GM23338 (cell line): ENCODE results near the gene STIM2. TPM values are rescaled to one million over a fixed set of nuclear protein-coding genes. Genes with fewer than 3 reads are reported as not detected.

Source experiments
- ATAC-seq: fragments of 200-7000 bp; cut with Tn5 transposase; 3 replicates; pipeline ENCODE4 v1.9.1; 2020
- DNase-seq: peaks from one replicate; pipeline ENCODE4 v3.0.0-alpha.2; 2015; ENCODE audit warnings: low spot score
- H2AFZ ChIP-seq: fragments of 200-600 bp; sonication (generic); 2 replicates; pipeline ENCODE4 v1.8.0; 2016; ENCODE audit warnings: antibody characterized with exemption, mild to moderate bottlenecking, moderate library complexity
- H3F3A ChIP-seq: fragments of 200-600 bp; sonication (generic); replicated peaks from 2 replicates; pipeline ENCODE4 v1.8.0; 2017; ENCODE audit warnings: antibody characterized with exemption, mixed run types, low read depth
- H3K27ac ChIP-seq: fragments of 200-600 bp; sonication (generic); 2 replicates; pipeline ENCODE4 v1.6.1; 2016; ENCODE audit warnings: low read depth
- H3K27me3 ChIP-seq: fragments of 200-600 bp; sonication (generic); 2 replicates; pipeline ENCODE4 v1.8.0; 2016; ENCODE audit warnings: mild to moderate bottlenecking, mixed run types, moderate library complexity; ENCODE audit not compliant: insufficient read depth
- H3K36me3 ChIP-seq: fragments of 200-600 bp; sonication (generic); 2 replicates; pipeline ENCODE4 v1.8.0; 2016; ENCODE audit warnings: mild to moderate bottlenecking; ENCODE audit not compliant: insufficient read depth
- H3K4me1 ChIP-seq: fragments of 200-600 bp; sonication (generic); 2 replicates; pipeline ENCODE4 v1.8.0; 2016; ENCODE audit warnings: mild to moderate bottlenecking, moderate library complexity; ENCODE audit not compliant: insufficient read depth
- H3K4me2 ChIP-seq: fragments of 200-600 bp; sonication (generic); 2 replicates; pipeline ENCODE4 v1.7.1; 2017; ENCODE audit warnings: mixed run types
- H3K4me3 ChIP-seq: fragments of 200-600 bp; sonication (generic); 2 replicates; pipeline ENCODE4 v1.6.1; 2016; ENCODE audit warnings: mixed run types
- H3K79me2 ChIP-seq: fragments of 200-600 bp; sonication (generic); replicated peaks from 2 replicates; pipeline ENCODE4 v1.8.0; 2017; ENCODE audit warnings: mild to moderate bottlenecking; ENCODE audit not compliant: insufficient read depth
- H3K9me2 ChIP-seq: fragments of 200-600 bp; sonication (generic); 2 replicates; pipeline ENCODE4 v1.8.0; 2017; ENCODE audit not compliant: insufficient read depth
- H4K20me1 ChIP-seq: fragments of 200-600 bp; sonication (generic); replicated peaks from 2 replicates; pipeline ENCODE4 v1.8.0; 2017; ENCODE audit warnings: mild to moderate bottlenecking; ENCODE audit not compliant: insufficient read depth
- H3K27ac Mint-ChIP-seq: 2 replicates; pipeline ENCODE4 v1.8.0; 2020; ENCODE audit warnings: inconsistent platforms, mild to moderate bottlenecking, moderate library complexity, mixed read lengths
- H3K27me3 Mint-ChIP-seq: 3 replicates; pipeline ENCODE4 v1.8.0; 2022; ENCODE audit warnings: low read depth, mild to moderate bottlenecking, moderate library complexity, mixed read lengths, inconsistent platforms; ENCODE audit not compliant: insufficient read depth, poor library complexity
- H3K36me3 Mint-ChIP-seq: 3 replicates; pipeline ENCODE4 v1.8.0; 2021; ENCODE audit warnings: low read depth, mild to moderate bottlenecking, inconsistent platforms, moderate library complexity, mixed read lengths
- H3K4me1 Mint-ChIP-seq: 3 replicates; pipeline ENCODE4 v1.8.0; 2020; ENCODE audit warnings: mild to moderate bottlenecking, inconsistent platforms, mixed read lengths
- H3K4me3 Mint-ChIP-seq: 3 replicates; pipeline ENCODE4 v1.8.0; 2021; ENCODE audit warnings: moderate library complexity, mild to moderate bottlenecking, inconsistent platforms, mixed read lengths
- H3K9me3 Mint-ChIP-seq: 3 replicates; pipeline ENCODE4 v1.8.0; 2020; ENCODE audit warnings: moderate library complexity, mild to moderate bottlenecking, inconsistent platforms, mixed read lengths
- CTCF ChIP-seq, 2 experiments: fragments of 200-600 bp in 1 of 2; sonication (generic) in 1 of 2; conservative IDR thresholded peaks; 2 replicates each; pipeline versions ENCODE4 v1.5.1 to v1.6.1; 2016 to 2017; ENCODE audit warnings: antibody characterized with exemption in 2 of 2, low read depth in 2 of 2, mild to moderate bottlenecking in 2 of 2, moderate library complexity in 1 of 2
- EZH2phosphoT487 ChIP-seq: fragments of 200-600 bp; sonication (generic); IDR thresholded peaks from one replicate; pipeline ENCODE4 v1.8.1; 2018; ENCODE audit warnings: antibody characterized with exemption; ENCODE audit not compliant: unreplicated experiment
- JUNB ChIP-seq: IDR thresholded peaks from one replicate; pipeline ENCODE4 v1.6.1; 2016; ENCODE audit warnings: antibody characterized with exemption; ENCODE audit not compliant: unreplicated experiment
- NANOG ChIP-seq: IDR thresholded peaks from 2 replicates; pipeline ENCODE4 v1.6.1; 2016; ENCODE audit warnings: antibody characterized with exemption, borderline replicate concordance
- POLR2AphosphoS5 ChIP-seq: IDR thresholded peaks from 2 replicates; pipeline ENCODE4 v1.6.1; 2016; ENCODE audit warnings: antibody characterized with exemption, low read depth
- STAT1 ChIP-seq: IDR thresholded peaks from one replicate; pipeline ENCODE4 v1.6.1; 2016; ENCODE audit warnings: antibody characterized with exemption; ENCODE audit not compliant: unreplicated experiment
- ZNF114 ChIP-seq: fragments of 250-450 bp; sonication (Bioruptor Pico); IDR thresholded peaks from 2 replicates; pipeline ENCODE4 v1.5.0; 2020; ENCODE audit warnings: mild to moderate bottlenecking, moderate library complexity
- ZNF462 ChIP-seq: fragments of 250-450 bp; sonication (Bioruptor Pico); IDR thresholded peaks from 2 replicates; pipeline ENCODE4 v1.5.0; 2020; ENCODE audit warnings: mild to moderate bottlenecking, moderate library complexity
- polyA plus RNA-seq: library from polyadenylated mRNA; unstranded; fragments of >200 nt; fragmentation: Nextera tagmentation; extraction: Ambion mirVana; gene quantifications from 2 replicates; pipeline ENCODE4 v1.2.1, GENCODE V29; 2016
- total RNA-seq: library from RNA; depleted of rRNA; stranded (reverse); fragments of >200 nt; shearing (Covaris generic); gene quantifications from 2 replicates; pipeline ENCODE4 v1.2.3, GENCODE V29; 2014
- TF ChIP-seq, protein P1 (sequence below): IDR thresholded peaks from one replicate; pipeline ENCODE4 v1.6.1; 2018; ENCODE audit warnings: antibody characterized with exemption; ENCODE audit not compliant: unreplicated experiment

Gene STIM2
- total and polyA plus RNA-seq, 2 experiments from 2014 or later, result 13.1 to 17.8 TPM

DNA sequence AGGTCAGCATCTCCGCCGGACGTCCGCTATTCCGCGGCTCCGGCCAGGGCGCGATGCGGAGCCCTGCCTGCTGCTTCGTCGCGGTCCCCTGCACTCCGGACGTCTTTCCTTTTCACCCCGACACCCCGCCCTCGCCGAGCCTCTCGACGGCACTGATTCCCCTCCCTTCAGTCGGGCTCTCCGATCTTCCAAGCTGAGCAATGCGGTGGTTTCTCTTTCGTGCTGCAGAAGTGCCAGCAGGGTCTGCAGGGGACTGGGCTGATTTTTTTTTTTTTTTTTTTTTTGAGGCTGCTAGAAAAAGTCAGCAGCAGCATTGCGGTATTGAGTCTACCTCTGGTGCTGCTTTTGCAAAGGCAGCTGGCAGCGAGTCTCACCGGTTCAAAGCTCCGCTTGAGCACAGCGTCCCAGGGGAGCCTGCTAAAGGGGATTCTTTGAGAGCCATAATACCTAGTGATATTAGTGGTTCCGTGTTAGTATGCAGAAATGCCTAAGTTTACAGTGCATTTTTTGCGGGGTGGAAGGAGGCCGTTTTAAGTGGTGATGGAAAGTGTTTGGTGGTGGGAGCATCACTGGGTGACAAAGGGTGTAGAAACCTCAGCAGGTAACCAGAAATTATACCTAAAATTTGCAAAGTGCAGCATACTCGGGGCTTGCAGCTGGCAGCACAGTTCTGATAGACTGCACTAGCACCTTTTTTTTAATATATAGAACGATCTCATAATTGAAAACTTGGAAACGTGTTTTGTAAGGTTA, 969 bp downstream of the STIM2 start:
- H4K20me1 ChIP-seq, result peaks cover 17% of the 10 kb centered on the region
- no peak for TF ChIP-seq STAT1
- peak; percentile 26; the same call in 1 of the 2 replicates for TF ChIP-seq POLR2AphosphoS5
- H3K27ac ChIP-seq, result no peak overlapping the region
- Mint-ChIP-seq H3K9me3 (no peaks in the 10 kb centered on the region), H3K4me1 (peaks cover 61% of the 10 kb centered on the region), H3K27me3 (peaks cover 6% of the 10 kb centered on the region), H3K36me3 (no peaks in the 10 kb centered on the region; the same call in 2 of the 3 replicates), H3K27ac (peak overlapping the region; percentile 81; the same call in 1 of the 2 replicates), H3K4me3 (peak overlapping the region; percentile 87)
- no peaks in the 10 kb centered on the region for H3K36me3 ChIP-seq
- peaks cover 20% of the 10 kb centered on the region for H3K27me3 ChIP-seq
- H3K4me3 ChIP-seq, result peak overlapping the region; percentile 88
- H3K4me1 ChIP-seq, result peaks cover 46% of the 10 kb centered on the region
- H3K9me2 ChIP-seq, result no peaks in the 10 kb centered on the region
- H2AFZ ChIP-seq, result no peak overlapping the region
- ATAC-seq, result peak; percentile 19
- peak overlapping the region; percentile 82 for H3K4me2 ChIP-seq
- H3K79me2 ChIP-seq, result peaks cover 49% of the 10 kb centered on the region
- H3F3A ChIP-seq, result peaks cover 10% of the 10 kb centered on the region
- DNase-seq, result peak; percentile 79

DNA sequence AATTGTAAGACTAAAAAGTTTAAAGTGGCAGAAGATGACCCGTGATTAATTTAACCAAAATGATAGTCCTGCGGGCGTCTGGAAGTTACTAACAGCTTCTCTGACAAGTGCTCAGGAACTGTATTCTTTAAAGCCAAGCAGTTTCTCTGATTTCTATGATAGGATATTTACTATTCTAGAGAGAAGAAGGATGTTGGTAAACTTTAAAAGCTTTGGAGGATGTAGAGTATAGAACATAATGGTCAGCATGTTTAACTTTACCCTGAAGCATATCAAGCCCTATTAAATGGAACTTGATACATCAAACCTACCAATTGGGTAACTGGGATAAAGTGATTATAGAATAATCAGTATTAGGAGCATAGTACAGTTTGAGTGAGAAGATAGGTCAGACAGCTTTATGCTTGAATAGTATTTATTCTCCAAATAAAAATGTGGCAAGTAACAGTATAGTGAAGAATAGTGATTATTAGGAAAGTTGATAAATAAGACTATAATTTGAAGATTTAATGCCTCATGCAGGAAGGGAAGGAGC, 1.8 kb downstream of the STIM2 start:
- Mint-ChIP-seq H3K36me3 (no peaks in the 10 kb centered on the region; the same call in 2 of the 3 replicates), H3K4me1 (peaks cover 60% of the 10 kb centered on the region), H3K27ac (no peak overlapping the region), H3K27me3 (peaks cover 6% of the 10 kb centered on the region), H3K4me3 (peak overlapping the region; percentile 87), H3K9me3 (no peaks in the 10 kb centered on the region)
- Histone ChIP-seq H3K36me3 (no peaks in the 10 kb centered on the region), H3K79me2 (peaks cover 57% of the 10 kb centered on the region), H3K4me3 (peak overlapping the region; percentile 88), H3K9me2 (no peaks in the 10 kb centered on the region), H2AFZ (no peak overlapping the region), H3K4me1 (peaks cover 44% of the 10 kb centered on the region), H4K20me1 (peaks cover 17% of the 10 kb centered on the region), H3K4me2 (peak overlapping the region; percentile 82), H3F3A (peaks cover 7% of the 10 kb centered on the region), H3K27ac (no peak overlapping the region), H3K27me3 (peaks cover 20% of the 10 kb centered on the region)
- no peak for ATAC-seq
- DNase-seq, result no peak
- TF ChIP-seq EZH2phosphoT487 (no peak), JUNB (no peak), STAT1 (no peak), ZNF114 (CRISPR knock-in tag) (no peak), ZNF462 (CRISPR knock-in tag) (no peak), CTCF (conservative IDR thresholded peaks at IDR 0.05; ENCODE audit: low read depth in 2 of 2) (no peak), NANOG (no peak)
- TF ChIP-seq, protein P1, sequence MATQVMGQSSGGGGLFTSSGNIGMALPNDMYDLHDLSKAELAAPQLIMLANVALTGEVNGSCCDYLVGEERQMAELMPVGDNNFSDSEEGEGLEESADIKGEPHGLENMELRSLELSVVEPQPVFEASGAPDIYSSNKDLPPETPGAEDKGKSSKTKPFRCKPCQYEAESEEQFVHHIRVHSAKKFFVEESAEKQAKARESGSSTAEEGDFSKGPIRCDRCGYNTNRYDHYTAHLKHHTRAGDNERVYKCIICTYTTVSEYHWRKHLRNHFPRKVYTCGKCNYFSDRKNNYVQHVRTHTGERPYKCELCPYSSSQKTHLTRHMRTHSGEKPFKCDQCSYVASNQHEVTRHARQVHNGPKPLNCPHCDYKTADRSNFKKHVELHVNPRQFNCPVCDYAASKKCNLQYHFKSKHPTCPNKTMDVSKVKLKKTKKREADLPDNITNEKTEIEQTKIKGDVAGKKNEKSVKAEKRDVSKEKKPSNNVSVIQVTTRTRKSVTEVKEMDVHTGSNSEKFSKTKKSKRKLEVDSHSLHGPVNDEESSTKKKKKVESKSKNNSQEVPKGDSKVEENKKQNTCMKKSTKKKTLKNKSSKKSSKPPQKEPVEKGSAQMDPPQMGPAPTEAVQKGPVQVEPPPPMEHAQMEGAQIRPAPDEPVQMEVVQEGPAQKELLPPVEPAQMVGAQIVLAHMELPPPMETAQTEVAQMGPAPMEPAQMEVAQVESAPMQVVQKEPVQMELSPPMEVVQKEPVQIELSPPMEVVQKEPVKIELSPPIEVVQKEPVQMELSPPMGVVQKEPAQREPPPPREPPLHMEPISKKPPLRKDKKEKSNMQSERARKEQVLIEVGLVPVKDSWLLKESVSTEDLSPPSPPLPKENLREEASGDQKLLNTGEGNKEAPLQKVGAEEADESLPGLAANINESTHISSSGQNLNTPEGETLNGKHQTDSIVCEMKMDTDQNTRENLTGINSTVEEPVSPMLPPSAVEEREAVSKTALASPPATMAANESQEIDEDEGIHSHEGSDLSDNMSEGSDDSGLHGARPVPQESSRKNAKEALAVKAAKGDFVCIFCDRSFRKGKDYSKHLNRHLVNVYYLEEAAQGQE, result no peak
